ENCODE measurements around the gene CYFIP1.

- TF ChIP-seq CTCF (IDR thresholded peaks at IDR 0.05 in 8 of 11, conservative IDR thresholded peaks at IDR 0.05 in 3 of 11) (no peak), POLR2A (IDR thresholded peaks at IDR 0.05) (no peak), POLR2AphosphoS5 (IDR thresholded peaks at IDR 0.05) (no peak)
These were observed 54.3 kb downstream of the CYFIP1 start for GRCh38 chr15:22925875-22926274.

All from spleen (tissue), 7 donors.